Medulla oblongata (tissue), 1 donor: ENCODE results near the gene ATP6V1A.

Experiments used
- DNase-seq: peaks from one replicate; pipeline ENCODE4 v3.0.0-alpha.2; 2015; ENCODE audit errors: extremely low spot score

ATP6V1A gene

GRCh38 chr3:113746548-113747282, at the start of gene ATP6V1A:
ATP6V1A (plus strand) TSS chr3:113747035; CDS start chr3:113778754, 31,719 bp downstream.
- DNase-seq, result peak; percentile 98

DNA sequence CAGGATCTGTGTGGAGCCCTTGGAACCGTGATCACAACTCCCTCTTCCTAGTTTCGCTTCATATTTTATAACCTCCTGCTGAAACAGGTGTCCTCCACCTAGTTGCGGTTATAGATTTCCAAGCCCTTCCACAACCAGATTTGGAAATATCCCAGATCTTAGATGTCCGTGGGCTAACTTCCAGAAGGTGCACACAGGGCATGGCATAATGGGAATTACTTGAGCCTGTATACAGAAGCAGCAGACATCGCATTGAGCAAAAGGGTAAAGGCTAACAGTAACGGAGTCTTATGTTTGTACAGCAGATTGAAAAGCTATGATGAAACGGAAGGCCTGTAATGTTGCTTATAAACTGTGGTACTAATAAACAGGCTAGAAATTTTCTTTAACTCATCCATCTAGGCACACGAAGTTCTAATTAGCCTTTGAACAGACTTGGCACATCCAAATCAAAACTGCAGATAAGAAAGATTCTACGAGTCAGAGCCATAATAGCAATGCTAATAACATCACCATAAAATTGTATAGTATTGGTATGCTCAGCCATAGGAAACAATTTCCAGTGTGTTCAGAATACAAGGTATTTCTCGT, 49.2 kb upstream of the ATP6V1A start:
- DNase-seq, result no peak

DNA sequence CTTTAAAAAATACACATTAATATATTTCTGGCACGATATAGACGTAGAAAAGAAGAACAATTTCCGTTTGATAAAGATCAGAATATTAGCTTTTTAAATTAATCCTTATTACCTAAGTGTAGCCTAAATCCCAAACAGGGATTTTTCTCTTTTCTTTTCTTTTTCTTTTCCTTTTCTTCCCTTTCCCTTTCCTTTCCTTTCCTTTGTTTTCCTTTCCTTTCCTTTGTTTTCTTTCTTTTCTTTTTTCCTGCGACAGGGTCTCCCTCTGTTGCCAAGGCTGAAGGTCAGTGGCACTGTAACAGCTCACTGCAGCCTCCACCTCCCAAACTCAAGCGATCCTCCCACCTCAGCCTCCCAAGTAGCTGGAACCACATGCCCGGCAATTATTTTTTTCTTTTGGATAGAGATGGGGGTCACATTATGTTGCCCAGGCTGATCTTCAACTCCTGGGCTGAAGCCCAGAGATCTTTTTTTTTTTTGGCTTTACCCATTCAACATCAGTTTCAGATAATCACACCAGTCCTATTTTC, 48.6 kb upstream of the ATP6V1A start:
- no peak for DNase-seq

- peak; percentile 16 for DNase-seq
Measured at GRCh38 chr3:113698956-113699355, 47.9 kb upstream of the ATP6V1A start.

GRCh38 chr3:113707835-113708234, 39.0 kb upstream of the ATP6V1A start:
- no peak for DNase-seq

DNA sequence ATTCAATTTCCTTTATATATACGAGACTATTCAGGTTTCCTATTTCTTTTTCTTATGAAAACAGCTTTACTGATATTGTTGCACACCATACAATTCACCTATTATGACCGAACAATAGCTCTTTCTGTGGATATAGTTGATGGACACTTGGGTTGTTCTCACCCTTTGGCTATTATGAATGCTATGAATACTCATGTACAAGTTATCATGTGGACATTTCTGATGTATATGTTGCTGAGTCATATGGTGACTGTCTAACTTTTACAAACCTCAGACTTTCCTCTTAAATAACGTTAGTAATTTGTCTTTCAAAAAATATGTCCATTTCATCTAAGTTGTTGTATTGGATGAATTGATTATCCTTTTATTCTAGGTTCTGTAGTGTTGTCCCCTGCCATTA, 34.7 kb upstream of the ATP6V1A start:
- DNase-seq, result no peak

- DNase-seq, result no peak
Measured at GRCh38 chr3:113714702-113715101, 32.1 kb upstream of the ATP6V1A start.

GRCh38 chr3:113717308-113717707, 29.5 kb upstream of the ATP6V1A start:
- no peak for DNase-seq

DNA sequence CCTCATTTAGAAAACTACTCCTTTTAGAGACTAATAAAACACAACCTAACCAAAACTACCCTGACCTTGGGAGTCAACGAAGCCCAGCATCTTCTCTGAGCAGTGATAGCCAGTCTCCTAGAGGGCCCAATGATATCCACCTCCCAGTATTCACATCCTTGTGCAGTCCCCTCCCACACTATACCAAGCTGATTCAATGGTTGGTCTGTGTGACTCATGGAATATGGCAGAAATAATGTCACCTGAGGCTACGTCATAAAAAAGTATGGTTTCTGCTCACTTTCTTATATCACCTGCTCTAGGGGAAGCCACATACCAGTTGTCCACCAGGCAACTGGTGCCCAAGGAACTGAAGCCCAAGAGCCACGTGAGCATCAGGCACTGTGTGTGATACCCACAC, 29.0 kb upstream of the ATP6V1A start:
- DNase-seq, result no peak

GRCh38 chr3:113719294-113719693, 27.5 kb upstream of the ATP6V1A start:
- DNase-seq, result no peak

GRCh38 chr3:113719758-113720157, 27.1 kb upstream of the ATP6V1A start:
- DNase-seq, result no peak

- DNase-seq, result no peak
Measured at GRCh38 chr3:113721636-113722035, 25.2 kb upstream of the ATP6V1A start.

DNA sequence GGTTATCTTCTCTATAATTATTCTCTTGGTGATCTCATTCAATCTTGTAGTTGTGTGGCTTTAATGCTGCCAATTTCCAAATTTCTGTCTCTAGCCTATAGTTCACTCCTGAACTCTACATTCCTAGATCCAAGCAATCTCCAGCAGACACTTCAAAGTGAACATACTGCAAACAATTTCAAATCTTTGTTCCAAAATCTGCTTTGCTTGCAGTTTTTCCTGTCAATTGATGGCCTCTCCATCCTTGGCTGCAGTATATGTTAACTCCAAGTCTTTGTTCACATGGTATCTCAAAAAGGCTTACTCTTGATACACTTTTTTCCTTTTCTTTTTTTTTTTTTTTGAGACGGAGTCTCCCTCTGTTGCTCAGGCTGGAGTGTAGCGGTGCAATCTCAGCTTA, 18.2 kb upstream of the ATP6V1A start:
- no peak for DNase-seq

DNA sequence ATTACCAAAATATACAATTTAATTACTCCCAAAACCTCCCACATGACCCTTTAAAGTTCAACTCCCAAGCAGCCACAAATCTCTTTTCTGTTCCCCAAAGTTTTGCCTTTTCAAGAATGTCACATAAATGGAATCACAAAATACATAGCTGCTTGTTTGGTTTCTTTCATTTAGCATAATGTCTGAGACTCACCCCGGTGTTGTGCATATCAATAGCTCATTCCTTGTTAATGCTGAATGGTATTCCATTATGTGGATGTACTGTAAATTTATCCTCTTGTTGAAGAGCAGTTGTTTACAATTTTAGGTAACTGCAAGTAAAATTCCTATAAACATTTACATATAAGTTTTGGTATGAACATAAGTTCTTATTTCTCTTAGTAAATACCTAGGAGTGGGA, 16.3 kb upstream of the ATP6V1A start:
- DNase-seq, result no peak

DNA sequence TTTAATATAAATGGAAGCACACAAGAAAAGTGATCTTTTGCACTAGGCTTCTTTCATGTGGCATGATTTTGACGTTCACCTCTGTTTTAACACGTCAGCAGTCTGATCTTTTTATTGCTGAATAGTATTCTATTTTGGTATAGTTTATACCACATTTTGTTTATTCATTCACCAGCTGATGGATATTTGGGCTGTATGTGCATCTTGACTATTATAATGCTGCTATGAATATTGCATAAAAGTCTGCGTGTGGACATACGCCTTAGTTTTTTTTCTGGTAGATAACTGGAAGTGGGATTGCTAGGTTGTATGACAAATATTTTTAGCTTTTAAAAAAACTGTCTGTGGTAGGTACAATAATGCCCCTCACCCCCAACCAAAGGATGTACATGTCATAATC, 15.1 kb upstream of the ATP6V1A start:
- DNase-seq, result no peak

DNA sequence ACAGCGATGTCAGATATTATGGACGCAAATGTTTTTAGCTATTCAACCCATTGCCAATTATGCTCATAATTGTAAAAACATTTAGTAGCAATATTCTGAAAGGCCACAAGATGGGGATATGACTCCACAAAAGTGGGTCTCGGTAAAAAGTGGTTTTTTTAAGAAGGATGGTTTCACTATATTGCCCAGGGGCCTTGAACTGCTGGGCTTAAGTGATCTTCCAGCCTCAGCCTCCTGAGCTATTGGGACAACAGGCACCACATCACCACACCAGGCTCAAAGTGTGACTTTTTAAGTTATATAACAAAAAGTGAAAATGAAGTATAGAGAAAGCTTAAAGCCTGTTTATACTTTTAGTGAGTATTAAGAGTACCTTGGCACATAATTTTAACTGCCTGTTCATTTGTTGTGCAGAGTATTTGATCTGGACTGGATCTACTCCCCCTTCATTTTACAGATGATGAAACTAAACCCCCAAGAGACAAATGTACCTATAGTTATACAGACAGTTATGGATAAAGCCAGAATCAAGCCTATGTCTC, 10.2 kb upstream of the ATP6V1A start:
- peak; percentile 74 for DNase-seq

- DNase-seq, result no peak
Measured at GRCh38 chr3:113741086-113741485, 5.7 kb upstream of the ATP6V1A start.

DNA sequence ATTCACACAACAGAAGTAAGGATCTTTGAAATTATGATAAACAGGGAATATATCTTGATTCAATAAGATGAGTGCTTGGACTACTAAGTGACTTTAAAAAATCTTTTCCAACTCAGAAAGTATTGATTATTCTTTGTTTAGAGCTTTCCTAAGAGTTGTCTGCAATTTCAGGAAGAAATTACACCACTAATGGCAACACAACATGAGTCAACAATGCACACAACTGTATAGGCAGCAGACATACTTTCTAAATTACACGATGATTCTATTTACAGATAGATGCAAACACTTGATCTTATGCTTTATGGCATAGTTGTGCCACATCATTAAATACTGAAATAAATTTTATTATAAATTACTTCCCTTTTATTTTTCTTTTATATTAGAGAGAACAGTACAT, 5.2 kb upstream of the ATP6V1A start:
- DNase-seq, result no peak

GRCh38 chr3:113743006-113743630, 3.7 kb upstream of the ATP6V1A start:
- no peak for DNase-seq

- DNase-seq, result peak; percentile 91
Measured at GRCh38 chr3:113744941-113745755, 1.7 kb upstream of the ATP6V1A start.

DNA sequence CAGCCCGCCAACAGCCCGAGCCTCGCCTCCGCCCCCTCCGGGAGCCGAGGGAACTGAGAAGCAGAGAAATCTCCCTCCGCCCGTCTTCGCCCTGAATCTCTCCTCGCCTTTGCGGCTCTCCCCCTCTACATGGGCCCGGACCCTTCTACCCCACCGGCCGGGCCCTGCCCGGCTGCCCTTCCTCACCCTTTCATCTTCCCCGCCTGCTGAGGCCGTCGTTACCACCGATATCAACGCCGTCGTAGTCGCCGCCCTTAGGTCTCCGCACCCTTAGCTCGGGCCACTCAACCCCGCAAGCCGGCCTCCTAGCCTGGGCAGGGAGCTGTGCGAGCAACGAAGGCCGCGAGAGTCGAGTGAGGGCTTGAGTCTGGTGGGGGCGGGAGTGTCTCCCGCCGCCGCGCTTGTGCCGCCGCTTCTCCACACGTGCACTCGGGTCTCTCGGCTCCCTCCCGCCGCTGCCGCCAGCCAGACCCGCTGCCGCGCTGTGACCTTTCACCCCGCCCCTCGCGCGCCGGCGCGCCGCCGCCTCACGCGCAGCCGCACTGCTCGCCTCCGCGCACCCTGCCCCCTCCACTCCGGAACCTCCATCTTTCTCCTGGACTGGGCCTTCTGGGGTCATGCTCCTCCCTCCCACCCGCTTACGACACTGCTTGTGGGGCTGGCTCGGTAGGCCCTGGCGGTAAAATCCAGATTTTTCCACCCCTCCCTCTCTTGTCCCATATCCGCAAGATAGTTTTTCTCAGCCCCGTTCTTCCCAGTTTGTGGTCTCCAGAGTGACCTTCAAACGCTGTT, 883 bp upstream of the ATP6V1A start, which contains the start of gene NAA50:
Gene NAA50 (minus strand): TSS at position 494 of the 792 bp plus-strand sequence. CDS start 300 bp downstream, at position 194.
- DNase-seq, result peak; percentile 96
